NCI-H774 (cell line): ENCODE data around the gene COL4A1.

Experiments used
- DNase-seq: peaks from one replicate; lab custom pipeline; 2025; lab: John Stamatoyannopoulos, UW

The COL4A1 gene

GRCh38 chr13:110308656-110309359, 1.9 kb upstream of the COL4A1 start:
- DNase-seq, result peak; percentile 25

- peak; percentile 59 for DNase-seq
Observed at GRCh38 chr13:110307767-110308655, 1.1 kb upstream of the COL4A1 start.

GRCh38 chr13:110306340-110306959, 507 bp downstream of the COL4A1 start:
- peak; percentile 15 for DNase-seq

GRCh38 chr13:110305949-110306339, 1.0 kb downstream of the COL4A1 start:
- DNase-seq, result peak; percentile 34

- DNase-seq, result no peak
Observed at GRCh38 chr13:110305544-110305943, 1.4 kb downstream of the COL4A1 start.

- DNase-seq, result no peak
Observed at GRCh38 chr13:110305001-110305400, 2.0 kb downstream of the COL4A1 start.

GRCh38 chr13:110304256-110304655, 2.7 kb downstream of the COL4A1 start:
- DNase-seq, result peak; percentile 60

GRCh38 chr13:110303644-110304043, 3.3 kb downstream of the COL4A1 start:
- DNase-seq, result no peak

GRCh38 chr13:110302997-110303396, 4.0 kb downstream of the COL4A1 start:
- DNase-seq, result no peak

GRCh38 chr13:110301606-110302553, 5.1 kb downstream of the COL4A1 start:
- no peak for DNase-seq

GRCh38 chr13:110301083-110301482, 5.9 kb downstream of the COL4A1 start:
- no peak for DNase-seq

- peak; percentile 30 for DNase-seq
Observed at GRCh38 chr13:110300090-110300815, 6.7 kb downstream of the COL4A1 start.

- DNase-seq, result no peak
Observed at GRCh38 chr13:110299283-110299840, 7.6 kb downstream of the COL4A1 start.

GRCh38 chr13:110298505-110299282, 8.3 kb downstream of the COL4A1 start:
- no peak for DNase-seq

GRCh38 chr13:110297766-110298504, 9.0 kb downstream of the COL4A1 start:
- no peak for DNase-seq

- DNase-seq, result no peak
Observed at GRCh38 chr13:110297011-110297410, 9.9 kb downstream of the COL4A1 start.

GRCh38 chr13:110294622-110295021, 12.3 kb downstream of the COL4A1 start:
- DNase-seq, result no peak

GRCh38 chr13:110294146-110294545, 12.8 kb downstream of the COL4A1 start:
- no peak for DNase-seq

- no peak for DNase-seq
Observed at GRCh38 chr13:110293649-110294048, 13.3 kb downstream of the COL4A1 start.
